ENCODE data around the gene USP5.

Gene USP5

GRCh38 chr12:6851921-6852650 is at the start of gene USP5:
Gene USP5 (plus strand): TSS chr12:6852150. CDS start chr12:6852180, 30 bp downstream.
- in situ Hi-C loops (cut with HindIII; ENCODE audit: low sequenced_read_pairs) = no loop called here

DNA sequence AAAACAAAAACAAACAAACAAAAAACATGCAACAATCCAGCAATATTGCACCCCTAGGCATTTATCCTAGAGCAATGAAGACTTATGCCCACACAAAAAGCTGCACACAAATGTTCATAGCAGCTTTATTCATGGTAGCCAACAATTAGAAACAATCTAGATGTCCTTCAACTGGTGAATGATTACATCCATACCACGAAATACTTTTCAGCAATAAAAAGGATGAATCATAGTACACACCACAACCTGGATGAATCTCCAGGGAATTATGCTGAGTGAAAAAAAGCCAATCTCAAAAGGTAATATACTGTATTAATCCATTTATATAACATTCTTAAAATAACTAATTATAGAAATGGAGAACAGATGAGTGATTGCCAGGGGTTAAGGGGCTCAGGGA is 44.8 kb upstream of the USP5 start:
- in situ Hi-C loops (cut with HindIII; ENCODE audit: low sequenced_read_pairs) = no loop called here

DNA sequence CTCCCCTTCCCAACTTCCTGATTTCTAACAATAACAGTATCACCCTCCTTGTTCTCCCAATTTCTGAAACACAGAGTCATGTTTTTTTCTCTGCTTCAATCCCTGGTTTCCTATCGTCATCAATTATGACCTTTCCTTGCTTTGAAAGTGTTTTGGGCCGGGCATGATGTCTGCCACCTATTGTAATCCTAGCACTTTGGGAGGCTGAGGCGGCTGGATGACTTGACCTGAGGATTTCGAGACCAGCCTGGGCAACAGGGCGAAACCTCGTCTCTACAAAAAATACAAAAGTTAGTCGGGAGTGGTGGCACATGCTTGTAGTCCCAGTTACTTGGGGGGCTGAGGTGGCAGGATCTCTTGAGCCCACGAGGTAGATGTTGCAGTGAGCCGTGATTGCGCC is 42.9 kb upstream of the USP5 start:
- in situ Hi-C loops (cut with HindIII; ENCODE audit: low sequenced_read_pairs) = no loop called here

GRCh38 chr12:6810758-6811157 is 41.2 kb upstream of the USP5 start:
- in situ Hi-C loops (cut with HindIII; ENCODE audit: low sequenced_read_pairs) = no loop called here

DNA sequence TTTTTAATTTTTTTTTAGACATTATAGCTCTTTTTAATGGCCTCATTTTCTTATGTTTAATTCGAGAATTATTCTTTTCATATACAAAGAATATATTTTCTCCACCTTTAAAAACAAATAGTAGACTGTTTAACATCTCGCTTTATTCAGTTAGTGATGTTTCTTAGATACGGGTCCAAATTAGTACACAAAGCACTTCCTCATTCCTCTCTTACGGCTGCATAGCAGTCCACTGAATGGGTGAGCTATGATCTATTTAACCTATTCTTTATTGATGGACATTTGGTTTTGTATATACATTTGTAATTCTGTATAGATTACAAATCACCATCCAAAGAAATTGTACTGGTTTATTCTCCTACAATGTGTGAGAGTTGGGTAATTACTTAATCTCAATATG is 38.6 kb upstream of the USP5 start:
- in situ Hi-C loops (cut with HindIII; ENCODE audit: low sequenced_read_pairs) = no loop called here

- in situ Hi-C loops (cut with HindIII; ENCODE audit: low sequenced_read_pairs) = no loop called here
Measured at GRCh38 chr12:6816598-6816997, 35.4 kb upstream of the USP5 start.

- in situ Hi-C loops (cut with HindIII; ENCODE audit: low sequenced_read_pairs) = no loop called here
Measured at GRCh38 chr12:6817098-6817497, 34.9 kb upstream of the USP5 start.

DNA sequence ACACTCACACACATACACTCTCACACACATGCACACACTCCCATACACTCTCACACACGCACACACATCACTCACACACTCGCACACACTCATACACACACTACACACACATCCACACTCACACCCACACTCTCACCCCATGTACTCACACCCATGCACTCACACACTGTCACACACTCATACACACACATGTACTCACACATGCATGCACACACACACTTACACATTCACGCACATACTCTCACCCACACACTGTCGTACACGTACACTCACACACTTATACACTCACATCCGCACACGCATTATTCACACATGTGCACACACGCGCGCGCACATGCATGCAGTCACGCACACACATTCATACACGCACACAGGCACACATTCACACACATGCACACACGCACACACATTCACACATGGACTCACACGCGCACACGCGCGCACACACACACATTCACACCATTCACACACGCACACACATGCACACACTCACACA is 34.2 kb upstream of the USP5 start:
- in situ Hi-C loops (cut with HindIII; ENCODE audit: low sequenced_read_pairs) = no loop called here

DNA sequence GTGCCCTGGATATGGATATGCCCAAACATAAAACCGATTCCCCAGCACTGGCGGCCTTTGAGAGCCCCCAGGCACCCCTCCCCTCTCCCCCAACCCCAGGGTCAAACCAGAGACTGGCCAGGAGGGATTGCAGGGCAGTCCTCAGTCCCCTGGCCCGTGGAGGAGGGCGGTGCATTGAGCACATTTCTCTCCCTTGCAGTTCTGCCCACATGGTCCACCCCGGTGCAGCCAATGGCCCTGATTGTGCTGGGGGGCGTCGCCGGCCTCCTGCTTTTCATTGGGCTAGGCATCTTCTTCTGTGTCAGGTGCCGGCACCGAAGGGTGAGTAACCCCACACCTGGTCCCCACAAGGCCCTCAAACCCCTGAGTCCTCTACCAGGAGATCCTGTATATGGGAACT is 33.7 kb upstream of the USP5 start:
- in situ Hi-C loops (cut with HindIII; ENCODE audit: low sequenced_read_pairs) = no loop called here

GRCh38 chr12:6818645-6819044 is 33.3 kb upstream of the USP5 start:
- in situ Hi-C loops (cut with HindIII; ENCODE audit: low sequenced_read_pairs) = no loop called here

- in situ Hi-C loops (cut with HindIII; ENCODE audit: low sequenced_read_pairs) = no loop called here
Measured at GRCh38 chr12:6819106-6820030, 32.6 kb upstream of the USP5 start.

GRCh38 chr12:6820166-6820565 is 31.8 kb upstream of the USP5 start:
- in situ Hi-C loops (cut with HindIII; ENCODE audit: low sequenced_read_pairs) = no loop called here

GRCh38 chr12:6821591-6822425 is 30.1 kb upstream of the USP5 start, which contains the start of gene GPR162:
Gene GPR162 (plus strand): TSS chr12:6821821. CDS start chr12:6823899, 2,078 bp downstream.
- in situ Hi-C loops (cut with HindIII; ENCODE audit: low sequenced_read_pairs) = no loop called here

- in situ Hi-C loops (cut with HindIII; ENCODE audit: low sequenced_read_pairs) = no loop called here
Measured at GRCh38 chr12:6822426-6823135, 29.4 kb upstream of the USP5 start.

DNA sequence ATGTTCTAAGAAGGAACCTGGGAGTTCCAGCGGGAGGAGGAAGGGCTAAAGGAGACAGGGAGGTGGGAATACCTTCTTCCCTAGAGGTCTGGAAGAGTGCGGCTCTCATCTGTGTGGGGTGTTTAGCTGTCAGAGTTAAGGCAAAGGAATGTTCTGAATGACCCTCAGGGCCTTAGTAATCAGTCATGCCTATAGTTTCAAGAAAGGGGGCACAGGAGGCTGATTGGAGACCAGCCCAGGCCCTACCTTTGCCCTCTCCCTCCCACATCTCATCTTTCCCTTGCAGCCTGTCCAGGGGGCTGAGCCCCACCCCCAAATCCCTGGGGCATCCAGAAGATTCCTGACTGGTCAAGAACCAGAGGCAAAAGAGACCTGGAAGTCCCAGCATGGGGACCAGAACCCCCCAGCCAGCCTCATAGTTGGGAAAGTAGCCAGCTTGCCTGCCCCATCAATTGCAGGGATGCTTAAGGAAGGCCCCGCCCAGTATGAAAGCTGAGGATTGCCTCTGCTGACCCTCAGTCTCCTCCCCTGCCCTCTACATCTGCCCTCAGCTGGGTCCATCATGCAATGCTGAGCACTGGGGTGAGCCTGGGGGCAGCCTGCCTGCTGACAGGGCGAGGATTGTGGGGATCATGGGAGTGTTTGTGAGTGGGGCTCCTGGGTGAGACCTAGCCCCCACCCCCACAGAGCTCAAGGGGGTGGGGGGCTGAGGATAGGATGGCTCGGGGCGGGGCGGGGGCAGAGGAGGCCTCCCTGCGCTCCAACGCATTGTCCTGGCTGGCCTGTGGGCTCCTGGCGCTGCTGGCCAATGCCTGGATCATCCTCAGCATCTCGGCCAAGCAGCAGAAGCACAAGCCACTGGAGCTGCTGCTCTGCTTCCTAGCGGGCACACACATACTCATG is 28.5 kb upstream of the USP5 start:
- in situ Hi-C loops (cut with HindIII; ENCODE audit: low sequenced_read_pairs) = no loop called here

DNA sequence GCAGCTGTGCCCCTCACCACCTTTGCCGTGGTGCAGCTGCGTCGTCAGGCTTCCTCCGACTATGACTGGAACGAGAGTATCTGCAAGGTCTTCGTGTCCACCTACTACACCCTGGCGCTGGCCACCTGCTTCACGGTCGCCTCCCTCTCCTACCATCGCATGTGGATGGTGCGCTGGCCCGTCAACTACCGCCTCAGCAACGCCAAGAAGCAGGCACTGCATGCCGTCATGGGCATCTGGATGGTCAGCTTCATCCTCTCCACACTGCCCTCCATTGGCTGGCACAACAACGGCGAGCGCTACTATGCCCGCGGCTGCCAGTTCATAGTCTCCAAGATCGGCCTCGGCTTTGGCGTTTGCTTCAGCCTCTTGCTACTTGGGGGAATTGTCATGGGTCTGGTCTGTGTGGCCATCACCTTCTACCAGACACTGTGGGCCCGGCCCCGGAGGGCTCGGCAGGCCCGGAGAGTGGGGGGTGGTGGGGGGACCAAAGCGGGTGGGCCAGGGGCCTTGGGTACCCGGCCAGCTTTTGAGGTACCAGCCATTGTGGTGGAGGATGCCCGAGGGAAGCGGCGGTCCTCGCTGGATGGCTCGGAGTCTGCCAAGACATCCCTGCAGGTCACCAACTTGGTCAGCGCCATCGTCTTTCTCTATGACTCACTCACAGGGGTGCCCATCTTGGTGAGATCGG is 27.7 kb upstream of the USP5 start:
- in situ Hi-C loops (cut with HindIII; ENCODE audit: low sequenced_read_pairs) = no loop called here

DNA sequence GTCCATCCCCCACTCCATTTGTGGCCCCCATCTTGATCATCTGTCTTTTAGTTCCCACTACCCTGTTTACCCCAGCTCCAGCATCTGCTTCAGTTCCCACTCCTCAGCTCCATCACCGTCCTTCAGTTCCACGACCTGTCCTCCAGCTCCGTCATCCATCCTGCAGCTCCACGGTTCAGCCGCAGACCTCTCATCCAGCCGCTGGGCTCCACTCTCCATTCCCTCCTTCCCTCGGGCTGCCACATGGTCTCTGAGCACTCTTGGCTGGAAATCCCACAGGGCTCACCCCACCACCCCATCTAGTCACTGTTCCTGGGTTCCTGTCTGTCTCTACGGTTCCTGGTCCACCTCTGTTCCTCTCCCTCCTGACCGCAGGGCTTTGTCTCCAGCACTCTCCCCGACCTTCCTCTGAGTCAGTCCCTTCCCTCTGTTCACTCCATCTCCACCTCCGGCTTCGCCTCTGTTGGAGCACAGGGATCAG is 27.0 kb upstream of the USP5 start:
- in situ Hi-C loops (cut with HindIII; ENCODE audit: low sequenced_read_pairs) = no loop called here

- in situ Hi-C loops (cut with HindIII; ENCODE audit: low sequenced_read_pairs) = no loop called here
Measured at GRCh38 chr12:6825398-6826124, 26.4 kb upstream of the USP5 start.

Measured in endothelial cell of hepatic sinusoid (primary cell).